Activated CD4-positive, alpha-beta T cell treated with anti-CD3 and anti-CD28 coated beads for 48 hours (primary cell): Measurements from ENCODE around the gene ANKFN1.

Source experiments
- DNase-seq: peaks from one replicate; pipeline ENCODE4 v3.0.0-alpha.2; 2020

ANKFN1 gene

GRCh38 chr17:56514264-56514663 is 361.0 kb downstream of the ANKFN1 start:
- no peak for DNase-seq

DNA sequence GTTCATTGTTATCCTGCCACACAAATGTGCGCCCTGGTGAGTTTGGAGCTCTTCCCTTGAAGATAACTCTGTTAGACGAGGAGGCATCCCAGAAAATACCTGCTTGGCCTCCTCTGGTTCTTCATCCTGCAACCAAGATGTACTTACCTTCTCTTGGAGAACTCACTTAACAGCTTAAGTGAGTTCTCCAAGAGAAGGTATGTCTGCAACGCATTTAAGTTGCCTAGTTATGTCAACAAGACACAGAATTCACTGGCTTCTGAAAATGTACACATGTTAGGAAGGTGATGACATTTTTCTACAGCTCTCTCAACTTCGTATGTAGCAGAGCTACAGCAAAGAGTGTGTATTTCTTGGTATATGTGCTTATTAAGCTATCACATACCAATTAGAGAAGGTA is 361.6 kb downstream of the ANKFN1 start:
- no peak for DNase-seq

- DNase-seq = no peak
Measured at GRCh38 chr17:56521414-56522141, 368.3 kb downstream of the ANKFN1 start.

GRCh38 chr17:56523042-56523441 is 369.8 kb downstream of the ANKFN1 start:
- DNase-seq = no peak

DNA sequence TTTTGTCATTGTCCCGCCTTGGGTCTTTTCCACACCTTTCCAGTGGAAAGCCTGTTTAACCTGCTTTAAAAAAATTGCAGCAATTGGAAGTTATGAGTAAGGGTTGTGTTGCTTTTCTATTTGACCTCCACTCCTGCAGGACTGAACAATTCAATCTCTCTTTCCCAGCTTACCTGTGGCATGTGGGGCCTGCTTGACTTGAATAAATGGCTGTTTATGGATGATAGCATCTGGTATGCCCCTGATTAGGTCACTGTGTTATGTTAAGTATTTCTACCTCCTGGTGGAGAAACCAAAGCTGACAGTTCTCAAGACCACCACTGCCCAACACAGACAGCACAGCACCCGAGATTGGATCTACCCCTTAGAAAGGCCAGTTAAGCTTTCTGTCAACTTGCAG is 375.4 kb downstream of the ANKFN1 start:
- DNase-seq = no peak

- no peak for DNase-seq
Measured at GRCh38 chr17:56532926-56533325, 379.7 kb downstream of the ANKFN1 start.

- DNase-seq = no peak
Measured at GRCh38 chr17:56536766-56537165, 383.5 kb downstream of the ANKFN1 start.

DNA sequence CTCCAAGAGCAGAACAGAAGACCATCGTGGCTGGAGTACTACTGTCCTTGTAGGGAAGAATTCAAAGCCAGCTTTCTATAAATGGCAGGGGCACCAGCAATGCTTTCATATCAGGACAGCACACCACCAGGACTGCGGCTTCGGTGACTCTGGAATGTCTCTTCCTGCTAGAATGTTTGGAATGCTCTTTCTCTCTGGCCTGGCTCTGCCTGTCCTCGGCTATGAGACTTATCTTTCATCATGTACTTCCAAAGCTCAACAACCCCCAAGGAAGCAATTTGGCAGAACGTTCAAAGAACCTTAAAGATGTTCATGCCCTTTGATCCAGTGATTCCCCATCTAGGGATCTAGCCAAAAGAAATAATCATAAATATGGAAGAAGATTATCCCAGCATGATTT is 387.6 kb downstream of the ANKFN1 start:
- DNase-seq = no peak

- no peak for DNase-seq
Measured at GRCh38 chr17:56543280-56543679, 390.0 kb downstream of the ANKFN1 start.

- DNase-seq = no peak
Measured at GRCh38 chr17:56545106-56545505, 391.8 kb downstream of the ANKFN1 start.

- DNase-seq = no peak
Measured at GRCh38 chr17:56545930-56546329, 392.7 kb downstream of the ANKFN1 start.

GRCh38 chr17:56548661-56549060 is 395.4 kb downstream of the ANKFN1 start:
- DNase-seq = no peak

DNA sequence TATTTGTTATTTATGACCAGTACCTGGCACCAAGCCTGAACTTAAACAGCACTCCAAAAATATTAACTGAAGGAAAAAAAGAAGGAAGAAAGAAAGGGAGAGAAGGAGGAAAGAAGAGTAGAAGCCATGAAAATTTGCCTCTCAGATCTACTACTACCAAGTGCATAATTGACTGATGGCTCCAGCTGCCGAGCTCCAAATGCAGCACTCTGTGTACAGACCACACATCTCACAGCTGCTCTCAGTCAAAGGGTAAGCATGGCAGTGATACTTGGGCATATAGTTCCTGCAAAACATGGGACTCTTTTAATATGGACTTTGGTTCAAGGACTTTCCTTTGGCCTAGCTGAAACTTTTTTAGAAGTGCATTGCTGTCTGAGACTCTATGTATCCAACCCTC is 396.2 kb downstream of the ANKFN1 start:
- no peak for DNase-seq

DNA sequence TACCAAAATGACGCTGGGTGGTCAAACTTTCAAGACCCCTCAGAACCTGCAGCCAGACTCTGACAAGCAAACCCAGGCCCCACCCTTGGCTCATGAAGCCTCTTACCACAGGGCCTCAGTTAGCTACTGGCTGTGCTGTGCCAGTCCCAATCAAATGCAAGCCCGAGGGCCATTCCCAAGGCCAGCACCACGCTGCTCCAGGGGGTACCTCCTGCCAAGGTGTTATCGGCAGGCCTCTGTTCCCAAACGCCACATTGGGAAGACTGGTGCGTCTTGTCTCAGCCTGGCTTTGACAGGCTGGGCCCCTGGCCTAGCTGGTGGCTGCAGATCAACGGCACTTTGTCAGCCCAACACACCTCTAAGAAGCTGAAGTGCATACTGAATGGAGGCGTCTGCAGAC is 404.4 kb downstream of the ANKFN1 start:
- no peak for DNase-seq

GRCh38 chr17:56558088-56558487 is 404.8 kb downstream of the ANKFN1 start:
- DNase-seq = no peak
